H1 (cell line): Measurements from ENCODE around the gene POLA2. TPM values are rescaled to one million over a fixed set of nuclear protein-coding genes. Genes with fewer than 3 reads are reported as not detected.

Experiments
- CTCF ChIA-PET: fragments of 300-600 bp; sonication (Branson Sonifier 250); formaldehyde crosslinking; loops from one replicate; lab custom pipeline; 2021; ENCODE audit not compliant: partially characterized antibody; lab: Charles Lee
- POLR2A ChIA-PET: fragments of 300-600 bp; sonication (Branson Sonifier 250); formaldehyde crosslinking; loops from one replicate; lab custom pipeline; 2021; ENCODE audit warnings: inconsistent platforms; ENCODE audit not compliant: partially characterized antibody; lab: Charles Lee
- DNase-seq, 2 experiments: peaks; one replicate each; pipeline versions ENCODE4 v3.0.0 to v3.0.0-alpha.2; 2010 to 2022; ENCODE audit warnings: low spot score in 2 of 2, low read depth in 1 of 2, mixed read lengths in 1 of 2
- FAIRE-seq: peaks from 2 replicates; lab custom pipeline; 2011; peaks lifted over from hg19 to GRCh38; lab: Jason Lieb, UNC
- H2AFZ ChIP-seq: 2 replicates; pipeline ENCODE4 v1.8.1; 2012; ENCODE audit warnings: low read length, inconsistent platforms
- H2AK5ac ChIP-seq: 2 replicates; pipeline ENCODE4 v1.6.1; 2013; ENCODE audit warnings: low read depth, low read length
- H2BK120ac ChIP-seq: replicated peaks from 2 replicates; pipeline ENCODE3; 2013; ENCODE audit warnings: low read depth, low read length, inconsistent platforms
- H2BK12ac ChIP-seq: 2 replicates; pipeline ENCODE4 v1.6.1; 2013; ENCODE audit warnings: low read depth, low read length
- H2BK15ac ChIP-seq: 2 replicates; pipeline ENCODE4 v1.6.1; 2013; ENCODE audit warnings: low read length
- H2BK20ac ChIP-seq: 2 replicates; pipeline ENCODE4 v1.6.1; 2013; ENCODE audit warnings: low read length
- H2BK5ac ChIP-seq: 2 replicates; pipeline ENCODE4 v1.6.1; 2013; ENCODE audit warnings: low read depth, low read length
- H3K14ac ChIP-seq: 2 replicates; pipeline ENCODE4 v1.6.1; 2013; ENCODE audit warnings: inconsistent platforms; ENCODE audit not compliant: insufficient read length
- H3K18ac ChIP-seq: 2 replicates; pipeline ENCODE4 v1.6.1; 2013; ENCODE audit warnings: low read length; ENCODE audit errors: extremely low read depth
- H3K23ac ChIP-seq: 2 replicates; pipeline ENCODE4 v1.6.1; 2013; ENCODE audit warnings: inconsistent platforms; ENCODE audit not compliant: insufficient read length
- H3K23me2 ChIP-seq: 2 replicates; pipeline ENCODE4 v1.6.1; 2013; ENCODE audit warnings: low read depth, low read length
- H3K27ac ChIP-seq: 2 replicates; pipeline ENCODE4 v1.6.1; 2011; ENCODE audit warnings: low read depth, low read length, inconsistent platforms
- H3K27me3 ChIP-seq, 4 experiments: replicated peaks in 1 of 4; 1 replicate in 1 of 4; 2 replicates in 3 of 4; pipeline versions ENCODE4 v1.6.1 to v1.8.1; 2011 to 2013; ENCODE audit warnings: low read length in 3 of 4, mild to moderate bottlenecking in 3 of 4, inconsistent platforms in 2 of 4, mixed read lengths in 2 of 4, moderate library complexity in 1 of 4; ENCODE audit not compliant: control insufficient read depth in 3 of 4, insufficient read depth in 3 of 4; ENCODE audit errors: extremely low read depth in 1 of 4
- H3K36me3 ChIP-seq, 4 experiments: 2 replicates each; pipeline versions ENCODE4 v1.6.1 to v1.8.1; 2011 to 2013; ENCODE audit warnings: mild to moderate bottlenecking in 4 of 4, low read length in 3 of 4, moderate library complexity in 2 of 4, control low read depth in 1 of 4, inconsistent platforms in 1 of 4; ENCODE audit not compliant: insufficient read depth in 4 of 4, control insufficient read depth in 2 of 4
- H3K4ac ChIP-seq: replicated peaks from 2 replicates; pipeline ENCODE3; 2013; ENCODE audit warnings: low read length, low read depth, mixed read lengths, inconsistent platforms; ENCODE audit not compliant: insufficient read length
- H3K4me1 ChIP-seq, 4 experiments: replicated peaks in 1 of 4; 1 replicate in 1 of 4; 2 replicates in 3 of 4; pipeline versions ENCODE4 v1.6.1 to v1.8.1; 2011 to 2013; ENCODE audit warnings: low read length in 3 of 4, inconsistent platforms in 2 of 4, mixed read lengths in 1 of 4; ENCODE audit not compliant: insufficient read depth in 4 of 4, control insufficient read depth in 3 of 4
- H3K4me2 ChIP-seq, 2 experiments: 2 replicates each; pipeline versions ENCODE4 v1.6.1 to v1.8.1; 2011 to 2013; ENCODE audit warnings: low read depth in 2 of 2, low read length in 2 of 2, control low read depth in 1 of 2, inconsistent platforms in 1 of 2, mild to moderate bottlenecking in 1 of 2; ENCODE audit not compliant: insufficient read depth in 1 of 2
- H3K4me3 ChIP-seq, 4 experiments: fragments of 200-600, 300-600 bp in 1 of 4; sonication (generic), shearing (Covaris generic), sonication (Bioruptor Twin) in 1 of 4; 2 replicates each; pipeline versions ENCODE4 v1.5.1 to v1.8.1; 2011 to 2016; ENCODE audit warnings: low read length in 4 of 4, low read depth in 3 of 4, control low read depth in 2 of 4, inconsistent platforms in 2 of 4, mild to moderate bottlenecking in 2 of 4, mixed read lengths in 1 of 4, moderate library complexity in 1 of 4; ENCODE audit not compliant: insufficient read depth in 2 of 4; ENCODE audit errors: extremely low read depth in 1 of 4
- H3K56ac ChIP-seq: replicated peaks from 2 replicates; pipeline ENCODE3; 2013; ENCODE audit warnings: low read depth, mild to moderate bottlenecking, mixed read lengths, low read length, inconsistent platforms; ENCODE audit not compliant: insufficient read length
- H3K79me1 ChIP-seq: 2 replicates; pipeline ENCODE4 v1.6.1; 2013; ENCODE audit warnings: low read depth, low read length, control low read depth
- H3K79me2 ChIP-seq, 2 experiments: 2 replicates each; pipeline versions ENCODE4 v1.6.1 to v1.8.1; 2012 to 2013; ENCODE audit warnings: low read length in 2 of 2, mild to moderate bottlenecking in 2 of 2, inconsistent platforms in 1 of 2; ENCODE audit not compliant: insufficient read depth in 2 of 2, control insufficient read depth in 1 of 2
- H3K9ac ChIP-seq, 4 experiments: replicated peaks in 1 of 4; 1 replicate in 1 of 4; 2 replicates in 3 of 4; pipeline versions ENCODE4 v1.6.1 to v1.8.1; 2011 to 2013; ENCODE audit warnings: low read depth in 3 of 4, low read length in 3 of 4, control low read depth in 2 of 4, mild to moderate bottlenecking in 2 of 4, moderate library complexity in 2 of 4, inconsistent platforms in 1 of 4; ENCODE audit errors: extremely low read depth in 1 of 4
- H3K9me3 ChIP-seq, 2 experiments: 2 replicates each; pipeline versions ENCODE4 v1.6.1 to v1.8.1; 2012 to 2013; ENCODE audit warnings: mild to moderate bottlenecking in 2 of 2, moderate library complexity in 2 of 2, control low read depth in 1 of 2, inconsistent platforms in 1 of 2, low read depth in 1 of 2, low read length in 1 of 2, mixed read lengths in 1 of 2; ENCODE audit not compliant: insufficient read depth in 2 of 2
- H4K20me1 ChIP-seq, 2 experiments: replicated peaks in 1 of 2; 2 replicates each; pipeline versions ENCODE3 to v1.8.1; 2011 to 2013; ENCODE audit warnings: inconsistent platforms in 2 of 2, low read length in 2 of 2, mild to moderate bottlenecking in 1 of 2; ENCODE audit not compliant: insufficient read depth in 2 of 2, control insufficient read depth in 1 of 2
- H4K5ac ChIP-seq: 2 replicates; pipeline ENCODE4 v1.6.1; 2013; ENCODE audit warnings: low read length, low read depth, mixed read lengths, inconsistent platforms; ENCODE audit not compliant: insufficient read length
- H4K8ac ChIP-seq: 2 replicates; pipeline ENCODE4 v1.8.0; 2013; ENCODE audit warnings: mild to moderate bottlenecking, moderate library complexity, low read length, inconsistent platforms; ENCODE audit not compliant: insufficient read depth; ENCODE audit errors: extremely low read depth
- H4K91ac ChIP-seq: replicated peaks from 2 replicates; pipeline ENCODE3; 2013; ENCODE audit warnings: low read length, mixed read lengths, inconsistent platforms; ENCODE audit not compliant: insufficient read length
- ASH2L ChIP-seq: fragments of 200-600, 300-600 bp; sonication (generic); IDR thresholded peaks from one replicate; pipeline ENCODE4 v1.7.1; 2017; ENCODE audit warnings: low read length
- BACH1 ChIP-seq: IDR thresholded peaks from 2 replicates; pipeline ENCODE4 v1.6.1; 2012; ENCODE audit warnings: low read length, improper control_type of control experiment
- BRCA1 ChIP-seq: IDR thresholded peaks from 2 replicates; pipeline ENCODE4 v1.6.1; 2012; ENCODE audit warnings: low read depth, low read length, improper control_type of control experiment
- CBX5 ChIP-seq: fragments of 300-800, 300-1000 bp; sonication (generic); IDR thresholded peaks from 2 replicates; pipeline ENCODE4 v1.7.1; 2016; ENCODE audit warnings: antibody characterized with exemption, low read length, low read depth
- CTCF ChIP-seq, 3 experiments: IDR thresholded peaks; 1 replicate in 2 of 3; 2 replicates in 1 of 3; pipeline versions ENCODE4 v1.5.1 to v1.6.1; 2011; ENCODE audit warnings: low read length in 3 of 3, mild to moderate bottlenecking in 3 of 3, inconsistent platforms in 2 of 3, low read depth in 1 of 3, moderate library complexity in 1 of 3; ENCODE audit not compliant: insufficient read depth in 1 of 3; ENCODE audit errors: control extremely low read depth in 1 of 3
- EGR1 ChIP-seq: IDR thresholded peaks from 2 replicates; pipeline ENCODE4 v1.6.1; 2011; ENCODE audit warnings: low read depth, low read length, borderline replicate concordance
- GABPA ChIP-seq: IDR thresholded peaks from 2 replicates; pipeline ENCODE4 v1.6.1; 2011; ENCODE audit warnings: mild to moderate bottlenecking, low read length, moderate library complexity, borderline replicate concordance; ENCODE audit not compliant: insufficient read depth
- GTF2F1 ChIP-seq: IDR thresholded peaks from 2 replicates; pipeline ENCODE4 v1.6.1; 2012; ENCODE audit warnings: low read depth, low read length, improper control_type of control experiment, borderline replicate concordance
- JUN ChIP-seq: IDR thresholded peaks from 2 replicates; pipeline ENCODE4 v1.6.1; 2011; ENCODE audit warnings: low read depth, mild to moderate bottlenecking, improper control_type of control experiment, low read length
- KDM1A ChIP-seq: fragments of 200-600, 300-600 bp; sonication (generic); IDR thresholded peaks from 2 replicates; pipeline ENCODE4 v1.7.1; 2016; ENCODE audit warnings: mild to moderate bottlenecking, low read length, borderline replicate concordance
- MAFK ChIP-seq: IDR thresholded peaks from 2 replicates; pipeline ENCODE4 v1.6.1; 2012; ENCODE audit warnings: low read depth, mild to moderate bottlenecking, improper control_type of control experiment, low read length
- POLR2AphosphoS5 ChIP-seq: IDR thresholded peaks from 2 replicates; pipeline ENCODE4 v1.6.1; 2011; ENCODE audit warnings: low read depth, low read length
- SP1 ChIP-seq: IDR thresholded peaks from 2 replicates; pipeline ENCODE4 v1.6.1; 2011; ENCODE audit warnings: low read depth, low read length
- TEAD4 ChIP-seq: IDR thresholded peaks from 2 replicates; pipeline ENCODE4 v1.6.1; 2012; ENCODE audit warnings: low read depth, low read length, inconsistent platforms, mixed read lengths
- polyA plus RNA-seq, 7 experiments: library from polyadenylated mRNA; depleted of rRNA in 3 of 7; stranded (reverse) in 5 of 7; unstranded in 2 of 7; fragments of >200 nt in 5 of 7; fragments of 200-250 nt in 2 of 7; gene quantifications; 1 replicate in 5 of 7; 2 replicates in 1 of 7; 4 replicates in 1 of 7; pipeline versions ENCODE4 v1.2.1 to v1.2.3, GENCODE V29; 2011 to 2013; ENCODE audit warnings: missing spikeins in 2 of 7, mixed read lengths in 2 of 7
- total RNA-seq: library from RNA; stranded (reverse); fragmentation: NEBNext Ultra II Directional; extraction: Animal tissue kit (Norgen Biotek cat#: 25700); gene quantifications from 2 replicates; pipeline ENCODE4 v1.2.1, GENCODE V29; 2021

POLA2 gene
- total and polyA plus RNA-seq, 2 of the 8 experiments (the other 6 are each of a cell fraction or from before 2014, with no cell fraction given), result 31.2 to 55.9 TPM

- no peak overlapping the region for H4K5ac ChIP-seq
- H2BK15ac ChIP-seq, result no peak overlapping the region
- H3K9ac ChIP-seq, result no peak overlapping the region
- no peak overlapping the region for H3K14ac ChIP-seq
- no peak overlapping the region for H3K4me2 ChIP-seq
- H3K23me2 ChIP-seq, result no peaks in the 10 kb centered on the region
- H2AK5ac ChIP-seq, result no peak overlapping the region; the same call in 1 of the 2 replicates
- no peak overlapping the region for H3K23ac ChIP-seq
- H2AFZ ChIP-seq, result no peak overlapping the region
- H4K20me1 ChIP-seq, result no peaks in the 10 kb centered on the region
- FAIRE-seq (no peak), DNase-seq (no peak)
- no peaks in the 10 kb centered on the region for H3K79me1 ChIP-seq
- H3K4me1 ChIP-seq, result peaks cover 3 to 12% (median 5%) of the 10 kb centered on the region in 4 experiments; a peak in 5 of 7 replicates
- no peaks in the 10 kb centered on the region for H3K36me3 ChIP-seq
- no peaks in the 10 kb centered on the region for H3K79me2 ChIP-seq
- H2BK20ac ChIP-seq, result no peak overlapping the region
- TF ChIP-seq SP1 (no peak), ASH2L (no peak), EGR1 (no peak), MAFK (no peak), BRCA1 (no peak), POLR2AphosphoS5 (no peak), GABPA (no peak), KDM1A (no peak), CTCF (IDR thresholded peaks at IDR 0.05; ENCODE audit: control extremely low read depth in 1 of 3, insufficient read depth in 1 of 3, low read depth in 1 of 3, low read length in 3 of 3) (no peak), GTF2F1 (no peak), JUN (no peak), CBX5 (no peak), TEAD4 (no peak), BACH1 (no peak)
- no peak overlapping the region for H3K56ac ChIP-seq
- H3K4me3 ChIP-seq, result no peak overlapping the region
- no peak overlapping the region for H3K4ac ChIP-seq
- no peaks in the 10 kb centered on the region for H3K27me3 ChIP-seq
- CTCF ChIA-PET, result interaction anchor here (0.9 to 5.7 kb wide), 6 partner anchors 8 to 88 kb away, joined by 3 to 35 read pairs (median 5); no protein-coding TSS in a partner anchor
- POLR2A ChIA-PET, result interaction anchor here (1.4 to 6.8 kb wide), 3 partner anchors 9 to 36 kb away, joined by 3 to 54 read pairs (median 38); no protein-coding TSS in a partner anchor
- H2BK5ac ChIP-seq, result no peak overlapping the region
- no peak overlapping the region for H2BK12ac ChIP-seq
- H3K18ac ChIP-seq, result no peak overlapping the region
- no peak overlapping the region for H4K8ac ChIP-seq
- no peak overlapping the region for H4K91ac ChIP-seq
- H3K9me3 ChIP-seq, result no peaks in the 10 kb centered on the region
- no peak overlapping the region for H3K27ac ChIP-seq
- H2BK120ac ChIP-seq, result no peak overlapping the region
Measured at GRCh38 chr11:65241692-65242091, 20.1 kb upstream of the POLA2 start.
